ENCODE data around the gene OR2A12. TPM values are rescaled to one million over a fixed set of nuclear protein-coding genes. Genes with fewer than 3 reads are reported as not detected.

OR2A12 gene
- total and polyA plus RNA-seq, 2 donors (not counting 3 experiments of a cell fraction or from before 2014, with no cell fraction given), result not detected

DNA sequence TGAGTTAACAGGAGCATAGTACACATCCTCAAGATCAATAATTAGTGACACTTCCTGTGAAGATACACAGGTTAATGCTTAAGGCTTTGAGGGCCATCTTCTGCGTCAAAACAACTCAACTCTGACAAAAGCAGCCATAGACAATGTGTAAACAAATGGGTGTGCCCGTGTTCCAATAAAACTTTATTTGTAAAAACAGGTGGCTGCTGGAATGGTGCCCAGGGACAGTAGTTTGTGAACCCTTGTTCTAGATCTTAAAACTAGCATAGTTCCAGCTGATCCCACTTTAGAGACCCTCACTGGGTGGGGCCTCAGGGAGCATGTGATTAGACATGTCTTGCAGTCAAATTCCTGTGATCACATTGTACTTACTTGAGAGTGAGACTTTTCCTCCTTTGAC is 44.7 kb downstream of the OR2A12 start:
- ChIA-PET POLR2A (no interaction called here), CTCF (no interaction called here)
- dilution Hi-C loops (cut with MboI; ENCODE audit: extremely low pct_ligation_motif_present, low sequenced_read_pairs), result no loop called here
- H4K20me1 ChIP-seq (replicated peaks; ENCODE audit: control insufficient read depth, extremely low read depth, insufficient read depth, low read length), result no peaks in the 10 kb centered on the region
- no TSS peak for BruUV-seq (replicated peaks)
- H3K4me2 ChIP-seq (ENCODE audit: insufficient read depth, low read length), result no peak overlapping the region
- H2AFZ ChIP-seq (ENCODE audit: low read depth, low read length), result no peak overlapping the region
- H3K9ac ChIP-seq (replicated peaks; ENCODE audit: extremely low read depth, insufficient read depth, low read length), result no peak overlapping the region
- H3K36me3 ChIP-seq (ENCODE audit: control insufficient read depth in 2 of 2, extremely low read depth in 1 of 2, insufficient read depth in 2 of 2, low read length in 2 of 2), result no peaks in the 10 kb centered on the region
- no peaks in the 10 kb centered on the region for H3K9me3 ChIP-seq (replicated peaks; ENCODE audit: control insufficient read depth, insufficient read depth, low read length)
- FAIRE-seq (no peak), DNase-seq (ENCODE audit: low read depth, low spot score) (no peak)
- TF ChIP-seq MYC (IDR thresholded peaks at IDR 0.05; ENCODE audit: low read depth, low read length), result no peak
- no peak for TF ChIP-seq POLR2AphosphoS5 (IDR thresholded peaks at IDR 0.05; ENCODE audit: insufficient read depth, low read depth, low read length)
- no peak for TF ChIP-seq POLR2A (IDR thresholded peaks at IDR 0.05; ENCODE audit: low read depth, low read length)
- TF ChIP-seq GATA2 (IDR thresholded peaks at IDR 0.05; ENCODE audit: insufficient read depth, insufficient read length, low read depth, low read length), result no peak
- TF ChIP-seq EZH2 (IDR thresholded peaks at IDR 0.05; ENCODE audit: borderline replicate concordance, low read depth, low read length, severe bottlenecking), result no peak
- TF ChIP-seq JUN (IDR thresholded peaks at IDR 0.05; ENCODE audit: borderline replicate concordance, insufficient read depth, insufficient read length, low read depth), result no peak
- TF ChIP-seq, protein P1, sequence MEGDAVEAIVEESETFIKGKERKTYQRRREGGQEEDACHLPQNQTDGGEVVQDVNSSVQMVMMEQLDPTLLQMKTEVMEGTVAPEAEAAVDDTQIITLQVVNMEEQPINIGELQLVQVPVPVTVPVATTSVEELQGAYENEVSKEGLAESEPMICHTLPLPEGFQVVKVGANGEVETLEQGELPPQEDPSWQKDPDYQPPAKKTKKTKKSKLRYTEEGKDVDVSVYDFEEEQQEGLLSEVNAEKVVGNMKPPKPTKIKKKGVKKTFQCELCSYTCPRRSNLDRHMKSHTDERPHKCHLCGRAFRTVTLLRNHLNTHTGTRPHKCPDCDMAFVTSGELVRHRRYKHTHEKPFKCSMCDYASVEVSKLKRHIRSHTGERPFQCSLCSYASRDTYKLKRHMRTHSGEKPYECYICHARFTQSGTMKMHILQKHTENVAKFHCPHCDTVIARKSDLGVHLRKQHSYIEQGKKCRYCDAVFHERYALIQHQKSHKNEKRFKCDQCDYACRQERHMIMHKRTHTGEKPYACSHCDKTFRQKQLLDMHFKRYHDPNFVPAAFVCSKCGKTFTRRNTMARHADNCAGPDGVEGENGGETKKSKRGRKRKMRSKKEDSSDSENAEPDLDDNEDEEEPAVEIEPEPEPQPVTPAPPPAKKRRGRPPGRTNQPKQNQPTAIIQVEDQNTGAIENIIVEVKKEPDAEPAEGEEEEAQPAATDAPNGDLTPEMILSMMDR (IDR thresholded peaks at IDR 0.05; ENCODE audit: extremely low read depth in 1 of 2, insufficient read depth in 1 of 2, low read depth in 1 of 2, low read length in 2 of 2), result no peak
- TF ChIP-seq MAX (IDR thresholded peaks at IDR 0.05; ENCODE audit: insufficient read depth, insufficient read length), result no peak
- no peak for TF ChIP-seq FOS (IDR thresholded peaks at IDR 0.05; ENCODE audit: borderline replicate concordance, insufficient read depth, low read length)
- no peak overlapping the region for H3K27ac ChIP-seq (ENCODE audit: insufficient read depth, low read depth, low read length)
- no peaks in the 10 kb centered on the region for H3K4me1 ChIP-seq (ENCODE audit: control insufficient read depth, extremely low read depth, insufficient read depth, low read length)
- H3K4me3 ChIP-seq (replicated peaks in 1 of 3; ENCODE audit: insufficient read depth in 1 of 3, low read depth in 1 of 3, low read length in 3 of 3), result no peak overlapping the region
- no peaks in the 10 kb centered on the region for H3K27me3 ChIP-seq (ENCODE audit: control insufficient read depth in 2 of 2, insufficient read depth in 2 of 2, low read length in 2 of 2)
- no peaks in the 10 kb centered on the region for H3K79me2 ChIP-seq (ENCODE audit: control insufficient read depth, insufficient read depth, low read length)
- H3K9me1 ChIP-seq (replicated peaks; ENCODE audit: control insufficient read depth, extremely low read depth, insufficient read depth, low read length), result no peaks in the 10 kb centered on the region
- intact Hi-C loops (cut with micrococcal nuclease), result no loop called here

Measured in endothelial cell of umbilical vein (primary cell).